Measurements from ENCODE around the gene TSHR.

Gene TSHR

GRCh38 chr14:80926397-80927082, 28.9 kb upstream of the TSHR start:
- no peak for TF ChIP-seq CTCF (conservative IDR thresholded peaks at IDR 0.05; ENCODE audit: control insufficient read depth, insufficient read depth, low read depth, low read length)
- peak; percentile 66 for DNase-seq (ENCODE audit: low read depth)
- H3K4me3 ChIP-seq (ENCODE audit: control insufficient read depth, low read depth, low read length), result no peak overlapping the region

DNA sequence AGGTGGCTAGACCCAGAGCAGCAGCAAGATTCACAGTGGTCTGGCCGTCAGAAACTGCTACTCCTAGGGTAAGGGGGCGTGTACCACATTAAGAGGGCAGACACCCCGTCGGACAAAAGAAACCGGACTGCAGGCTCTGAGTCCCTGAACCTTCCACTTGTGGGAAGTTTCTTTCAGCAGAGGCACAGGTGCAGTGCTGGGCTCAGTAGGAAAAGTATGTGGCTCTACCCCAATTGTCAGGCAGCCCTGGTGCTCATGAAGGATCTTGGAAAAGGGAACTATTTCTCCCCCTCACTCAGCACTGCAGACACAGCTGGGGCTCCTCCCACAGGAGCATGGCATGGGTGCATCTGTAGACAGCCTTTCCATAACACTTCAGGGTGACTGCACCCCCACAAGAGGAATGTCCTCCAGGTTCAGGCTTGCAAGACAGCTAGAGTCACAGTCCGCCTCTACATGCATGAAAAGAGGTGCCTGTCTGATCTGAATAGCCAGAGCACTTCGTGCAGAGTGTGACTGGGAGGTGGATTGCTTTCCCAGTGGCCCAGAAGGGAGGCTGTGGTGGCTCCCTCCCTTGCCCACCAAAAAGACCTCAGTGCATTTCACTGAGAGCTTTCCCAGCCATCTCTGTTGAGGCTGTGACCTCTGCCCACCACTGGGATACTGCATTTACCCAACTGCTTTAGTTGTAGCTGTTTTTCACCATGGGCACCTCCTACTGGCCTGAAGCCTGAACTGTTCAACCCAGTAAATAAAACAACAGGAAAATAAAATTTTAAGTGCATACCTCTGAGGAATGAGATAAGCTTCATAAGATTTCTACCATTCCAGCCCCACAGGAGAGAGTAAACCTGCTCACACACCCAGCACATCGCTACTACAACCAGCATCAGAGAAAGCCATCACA, 28.1 kb upstream of the TSHR start:
- TF ChIP-seq CTCF (conservative IDR thresholded peaks at IDR 0.05; ENCODE audit: control insufficient read depth, insufficient read depth, low read depth, low read length), result no peak
- no peak for DNase-seq (ENCODE audit: low read depth)
- no peak overlapping the region for H3K4me3 ChIP-seq (ENCODE audit: control insufficient read depth, low read depth, low read length)

GRCh38 chr14:80930095-80930494, 25.3 kb upstream of the TSHR start:
- no peak overlapping the region for H3K4me3 ChIP-seq (ENCODE audit: control insufficient read depth, low read depth, low read length)
- no peak for DNase-seq (ENCODE audit: low read depth)

DNA sequence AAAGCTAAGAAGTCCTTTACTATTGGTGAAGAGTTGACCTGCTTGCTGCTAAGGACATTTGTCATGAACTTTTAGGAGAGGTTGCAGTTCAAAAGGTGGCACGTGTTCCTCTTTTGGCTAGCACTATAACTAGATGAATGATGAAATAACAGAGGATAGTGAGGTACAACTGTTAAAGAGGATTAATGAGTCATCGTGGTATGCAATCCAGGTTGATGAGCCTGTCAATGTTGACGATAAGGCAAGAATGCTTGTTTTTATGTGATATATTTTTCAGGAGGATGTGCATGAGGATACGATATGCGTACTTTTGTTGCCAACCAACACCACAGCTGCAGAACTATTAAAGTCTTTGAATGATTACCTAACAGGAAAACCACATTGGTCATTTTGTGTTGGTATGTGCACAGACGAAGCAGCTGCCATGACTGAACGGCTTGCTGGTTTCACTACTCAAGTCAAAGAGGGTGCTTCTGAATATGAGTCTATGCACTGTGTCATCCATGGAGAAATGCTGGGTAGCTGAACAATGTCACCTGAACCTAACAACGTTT, 24.5 kb upstream of the TSHR start:
- H3K4me3 ChIP-seq (ENCODE audit: control insufficient read depth, low read depth, low read length), result no peak overlapping the region
- no peak for TF ChIP-seq CTCF (conservative IDR thresholded peaks at IDR 0.05; ENCODE audit: control insufficient read depth, insufficient read depth, low read depth, low read length)
- peak; percentile 89 for DNase-seq (ENCODE audit: low read depth)

More at GRCh38 chr14:80930095-80930494, 25.3 kb upstream of the TSHR start:
- TF ChIP-seq CTCF (conservative IDR thresholded peaks at IDR 0.05; ENCODE audit: control insufficient read depth, insufficient read depth, low read depth, low read length), result no peak

GRCh38 chr14:80933282-80933681, 22.1 kb upstream of the TSHR start:
- no peak for TF ChIP-seq CTCF (conservative IDR thresholded peaks at IDR 0.05; ENCODE audit: control insufficient read depth, insufficient read depth, low read depth, low read length)
- DNase-seq (ENCODE audit: low read depth), result no peak
- H3K4me3 ChIP-seq (ENCODE audit: control insufficient read depth, low read depth, low read length), result no peak overlapping the region

GRCh38 chr14:80933686-80934085, 21.7 kb upstream of the TSHR start:
- H3K4me3 ChIP-seq (ENCODE audit: control insufficient read depth, low read depth, low read length), result no peak overlapping the region
- TF ChIP-seq CTCF (conservative IDR thresholded peaks at IDR 0.05; ENCODE audit: control insufficient read depth, insufficient read depth, low read depth, low read length), result no peak
- DNase-seq (ENCODE audit: low read depth), result no peak
